HG02852 (cell line): ENCODE measurements around the gene APBA2.
"Not testable (repeated sequence)": the region's sequence is repeated elsewhere in the genome, so short reads cannot be mapped to it uniquely, and the experiment has no call there.

Source experiments
- ATAC-seq: cut with Tn5 transposase; IDR thresholded peaks from one replicate; pipeline ENCODE4 v1.9.1; 2021; ENCODE audit warnings: mild to moderate bottlenecking, moderate library complexity; ENCODE audit not compliant: unreplicated experiment

APBA2 gene

DNA sequence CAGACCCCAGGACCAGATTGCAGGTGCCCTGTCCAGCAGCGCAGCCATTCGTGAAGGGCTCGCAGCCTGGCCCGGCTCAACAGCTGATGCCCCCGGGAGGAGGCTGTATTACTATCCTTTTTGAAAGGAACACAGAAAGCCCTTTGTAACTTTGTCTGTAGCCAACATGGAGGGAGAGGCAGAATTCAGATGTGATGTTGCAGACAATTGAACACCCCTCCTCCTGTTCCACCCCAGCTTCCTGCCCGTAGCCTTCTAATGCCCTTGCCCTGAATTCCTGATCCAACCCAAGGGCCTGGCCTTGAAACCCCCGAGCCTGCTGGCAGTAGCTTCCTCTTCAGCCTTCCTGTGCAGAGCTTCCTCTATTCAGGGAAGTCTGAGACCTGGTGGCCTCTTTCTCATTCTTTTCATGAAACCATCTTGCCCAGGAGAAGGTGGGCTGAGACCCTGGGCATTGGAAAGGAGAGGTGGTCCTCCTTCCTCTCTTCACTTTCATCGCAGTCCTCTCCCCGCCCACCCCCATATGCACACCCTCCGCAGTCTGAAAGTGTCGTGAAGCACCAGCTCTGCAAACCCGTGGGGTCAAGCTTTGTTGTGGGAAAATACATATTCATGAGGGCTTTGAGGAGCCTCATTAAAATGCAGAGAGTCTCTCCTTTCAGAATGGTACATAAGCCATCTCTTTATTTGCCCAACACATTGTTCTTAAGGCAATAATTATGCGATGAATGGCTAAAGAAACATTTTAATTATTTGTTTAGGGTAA, 109.2 kb downstream of the APBA2 start:
- ATAC-seq = no peak

DNA sequence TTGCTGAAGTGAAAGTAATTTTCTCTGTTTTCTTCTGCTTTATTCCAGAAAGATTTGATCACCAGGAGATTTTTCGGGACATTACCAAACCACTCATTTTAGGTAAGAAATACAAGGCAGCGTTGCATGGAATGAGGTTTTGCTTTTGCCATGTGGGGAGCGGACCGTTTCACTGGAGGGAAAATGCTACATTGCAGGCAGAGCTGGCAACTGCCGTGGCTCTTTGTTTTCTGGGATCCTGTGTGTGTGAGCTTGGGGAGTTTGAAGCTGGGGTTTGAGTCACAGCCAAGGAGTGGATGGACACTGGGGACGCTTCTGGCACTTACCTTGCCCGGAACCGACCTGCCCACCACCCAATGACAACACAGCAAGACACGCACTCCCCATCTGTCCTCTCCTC, 109.9 kb downstream of the APBA2 start:
- ATAC-seq = no peak

DNA sequence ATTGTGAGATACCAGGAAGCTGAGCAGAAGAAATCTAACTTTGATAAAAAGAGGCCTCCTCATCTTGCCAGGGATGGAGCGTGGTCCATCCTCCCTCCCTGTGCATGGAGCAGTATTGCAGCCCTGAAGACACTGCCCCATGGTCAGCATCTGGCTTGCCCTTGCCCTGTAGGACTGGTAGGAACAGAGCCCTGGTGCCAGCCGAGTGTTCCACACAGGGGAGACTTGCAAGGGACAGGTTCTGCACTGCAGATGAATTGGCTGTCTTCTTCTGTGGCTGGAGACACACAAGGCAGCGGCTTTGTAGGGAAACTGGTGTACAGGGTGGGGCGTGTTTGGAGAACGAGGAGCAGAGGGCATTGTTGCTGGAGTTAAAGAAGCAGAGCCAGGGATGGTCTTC, 110.5 kb downstream of the APBA2 start:
- ATAC-seq = no peak

DNA sequence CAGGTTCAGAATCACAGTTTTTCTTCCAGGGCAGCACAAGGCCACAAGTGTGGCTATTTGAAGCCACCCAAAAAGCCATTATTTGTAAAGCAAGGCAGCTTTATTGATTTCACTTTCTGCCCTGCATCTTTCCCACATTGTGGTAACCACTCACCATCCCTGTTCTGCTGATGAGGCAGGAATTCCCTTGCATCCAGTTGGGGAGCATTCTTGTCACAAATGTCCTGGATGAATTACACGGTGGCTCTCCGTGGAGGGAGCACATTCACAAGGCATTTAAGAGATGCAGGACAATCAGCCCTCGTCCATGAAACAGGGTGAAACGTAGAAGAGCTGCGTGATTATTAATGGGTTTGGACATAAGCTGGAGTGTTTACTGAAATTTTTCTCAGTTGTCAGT, 111.2 kb downstream of the APBA2 start:
- ATAC-seq = no peak

DNA sequence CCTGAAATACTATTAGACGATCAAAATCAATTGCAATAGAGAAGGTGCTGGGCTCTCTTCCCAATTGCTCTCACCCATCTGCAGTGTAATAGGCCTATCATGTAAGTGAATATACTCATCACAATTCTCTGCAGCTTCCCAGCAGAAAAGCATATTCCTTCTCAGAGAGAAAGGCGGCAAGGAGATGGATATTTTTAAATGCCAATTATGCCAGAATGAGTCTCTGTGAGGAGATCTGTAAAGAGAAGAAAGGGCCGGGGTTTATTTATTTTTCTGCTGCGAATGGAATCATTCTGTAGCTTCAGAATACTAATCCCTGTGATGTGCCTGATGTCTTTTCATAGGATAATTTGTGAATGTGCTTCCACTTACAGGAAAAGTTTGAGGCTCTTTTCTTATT, 112.0 kb downstream of the APBA2 start:
- no peak for ATAC-seq

DNA sequence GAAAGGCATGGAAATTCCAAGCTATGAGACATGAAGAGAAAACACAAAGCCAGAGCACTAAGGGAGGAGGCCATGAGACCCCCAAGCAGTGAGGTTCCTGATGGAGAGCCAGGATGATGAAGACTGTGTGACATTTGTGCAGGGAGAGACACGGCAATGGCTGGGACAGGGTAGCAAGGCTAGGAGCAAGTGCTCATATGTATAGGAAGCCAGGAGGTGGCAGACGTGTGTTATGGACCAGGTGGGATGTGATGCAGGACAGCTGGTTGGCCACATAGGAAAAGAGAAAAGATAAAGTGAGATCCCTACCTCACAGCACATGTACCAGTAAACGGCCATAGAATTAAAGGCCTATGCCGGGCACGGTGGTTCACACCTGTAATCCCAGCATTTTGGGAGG, 112.7 kb downstream of the APBA2 start:
- no peak for ATAC-seq

DNA sequence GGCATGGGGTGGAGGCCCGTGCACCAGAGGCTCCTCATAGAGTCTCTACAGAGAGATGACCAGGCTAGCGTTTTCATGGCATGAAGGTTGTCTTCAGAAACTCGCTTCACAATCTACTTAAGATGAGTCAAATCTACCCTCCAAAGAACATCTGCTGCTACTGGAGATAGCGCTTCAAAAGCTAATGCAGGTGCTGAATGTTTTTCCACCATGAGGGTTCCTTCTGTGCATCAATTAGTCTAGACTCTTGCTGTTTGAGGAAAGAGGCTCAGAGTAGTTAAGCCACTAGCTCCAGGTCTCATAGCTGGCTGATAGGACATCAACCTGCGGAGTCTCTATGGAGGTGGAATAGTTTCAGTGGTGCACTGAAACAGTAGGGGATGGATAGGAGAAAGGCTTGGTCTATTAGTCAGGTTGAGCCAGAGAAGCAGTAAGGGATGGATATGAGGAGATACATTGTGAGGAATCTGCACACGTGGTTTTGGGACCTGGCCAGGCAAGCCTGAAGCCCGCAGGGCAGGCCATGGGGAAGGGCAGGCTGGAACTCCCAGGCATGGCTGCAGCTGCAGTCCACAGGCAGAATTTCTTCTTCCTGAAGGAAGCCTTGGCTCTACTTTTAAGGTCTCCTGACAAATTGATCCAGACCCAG, 117.5 kb downstream of the APBA2 start:
- ATAC-seq = no peak

DNA sequence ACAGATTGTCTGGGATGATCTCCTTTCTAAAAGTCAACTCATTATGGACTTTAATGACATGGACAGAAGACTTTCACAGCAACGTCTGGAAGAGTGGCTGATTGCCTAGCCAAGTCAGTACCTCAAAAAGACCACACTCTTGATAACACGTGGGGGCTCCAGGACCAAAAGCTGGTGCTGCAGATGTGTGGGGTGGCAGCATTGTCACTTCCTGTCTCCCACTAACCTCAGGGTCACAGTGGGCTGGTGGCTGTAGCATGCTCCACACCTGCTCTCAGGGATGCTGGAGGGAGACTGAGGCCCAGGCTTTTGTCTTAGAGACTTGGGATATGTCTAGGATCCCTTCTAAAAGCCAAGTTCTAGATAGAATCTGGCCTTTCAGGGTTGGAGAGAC, 118.1 kb downstream of the APBA2 start:
- ATAC-seq = no peak

DNA sequence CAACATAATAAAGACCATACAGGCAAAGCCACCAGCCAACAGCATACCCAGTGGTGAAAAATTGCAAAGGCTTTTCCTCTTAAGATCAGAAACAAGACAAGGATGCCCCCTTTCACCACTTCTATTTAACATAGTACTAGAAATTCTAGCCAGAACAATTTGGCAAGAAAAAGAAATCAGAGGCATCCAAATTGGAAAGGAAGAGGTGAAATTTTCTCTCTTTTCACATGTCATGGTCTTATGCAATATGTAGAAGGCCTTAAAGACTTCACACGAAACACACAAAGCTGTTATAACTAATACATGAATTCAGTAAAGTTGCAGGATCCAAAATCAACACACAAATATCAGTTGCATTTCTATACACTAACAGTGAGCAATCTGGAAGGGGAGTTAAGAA, 120.2 kb downstream of the APBA2 start:
- ATAC-seq = no peak

DNA sequence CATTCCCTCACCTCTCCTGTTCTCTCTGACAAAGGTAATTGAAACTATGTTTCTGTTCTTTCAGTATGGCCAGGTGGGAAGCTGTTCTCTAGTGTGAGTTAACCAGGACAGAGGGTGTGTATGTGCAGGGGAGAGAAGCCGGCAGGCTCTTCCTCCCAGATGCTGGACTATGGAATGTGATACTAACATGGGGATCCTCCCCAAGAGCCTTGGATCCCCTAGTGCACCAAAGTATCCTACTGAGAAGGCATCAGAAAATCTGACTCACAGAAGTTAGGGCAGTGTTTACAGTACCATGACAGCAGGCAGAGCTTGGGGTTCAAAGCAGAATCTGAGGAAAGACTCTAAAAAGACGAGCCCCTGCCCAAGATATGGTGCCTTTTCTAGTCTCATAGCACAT, 123.1 kb downstream of the APBA2 start:
- no peak for ATAC-seq

DNA sequence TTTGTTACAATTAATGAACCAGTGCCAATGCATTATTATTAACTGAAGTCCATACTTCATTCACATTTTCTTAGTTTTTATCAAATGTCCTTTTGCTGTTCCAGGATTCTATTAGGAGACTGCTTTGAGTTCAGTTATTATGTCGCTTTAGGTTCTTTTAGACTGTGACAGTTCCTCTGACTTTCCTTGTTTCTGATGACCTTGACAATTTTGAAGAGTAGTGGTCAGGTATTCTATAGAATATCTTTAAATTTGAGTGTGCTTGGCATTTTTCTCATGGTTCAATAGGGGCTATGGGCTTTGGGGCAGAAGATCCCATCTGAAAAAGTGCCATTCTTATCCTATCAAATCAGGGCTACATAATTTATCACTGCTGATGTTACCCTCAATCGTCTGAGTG, 126.3 kb downstream of the APBA2 start:
- ATAC-seq = no peak

DNA sequence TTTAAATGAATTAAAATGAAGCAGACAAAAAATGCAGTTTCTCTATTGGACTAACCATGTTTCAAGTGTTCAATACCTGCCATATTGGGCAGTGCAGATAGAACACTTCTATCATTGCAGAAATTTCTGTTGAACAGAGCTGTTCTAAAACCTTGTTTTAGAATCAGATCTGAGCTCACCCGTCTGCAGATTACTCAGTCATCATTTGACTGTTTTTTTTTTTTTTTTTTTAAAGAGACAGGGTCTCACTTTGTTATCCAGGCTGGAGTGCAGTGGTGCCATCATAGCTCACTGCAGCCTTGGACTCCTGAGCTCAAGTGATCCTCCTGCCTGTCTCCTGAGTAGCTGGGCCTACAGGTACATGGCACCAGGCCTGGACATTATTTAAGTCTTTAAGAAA, 128.7 kb downstream of the APBA2 start:
- ATAC-seq = no peak

DNA sequence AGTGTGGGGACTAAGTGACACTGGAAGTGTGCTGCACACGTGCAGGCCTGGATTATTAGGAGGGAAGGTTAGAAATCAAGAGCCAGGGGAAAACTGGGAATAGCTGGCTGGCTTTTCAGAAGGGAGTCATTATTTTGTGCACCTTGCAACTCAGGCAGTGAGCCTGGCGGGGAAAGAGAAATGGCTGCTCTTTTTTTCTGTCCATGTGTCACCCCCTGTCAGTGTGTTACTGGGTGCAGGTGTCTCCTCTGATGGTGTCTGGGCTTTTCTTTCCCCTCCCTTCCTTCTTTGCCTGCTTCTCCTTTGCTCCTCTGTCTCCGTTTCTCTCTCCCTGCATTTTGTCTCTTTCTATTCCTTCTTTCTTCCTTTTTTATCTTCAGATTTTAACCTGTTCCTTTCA, 130.7 kb downstream of the APBA2 start:
- ATAC-seq = no peak

DNA sequence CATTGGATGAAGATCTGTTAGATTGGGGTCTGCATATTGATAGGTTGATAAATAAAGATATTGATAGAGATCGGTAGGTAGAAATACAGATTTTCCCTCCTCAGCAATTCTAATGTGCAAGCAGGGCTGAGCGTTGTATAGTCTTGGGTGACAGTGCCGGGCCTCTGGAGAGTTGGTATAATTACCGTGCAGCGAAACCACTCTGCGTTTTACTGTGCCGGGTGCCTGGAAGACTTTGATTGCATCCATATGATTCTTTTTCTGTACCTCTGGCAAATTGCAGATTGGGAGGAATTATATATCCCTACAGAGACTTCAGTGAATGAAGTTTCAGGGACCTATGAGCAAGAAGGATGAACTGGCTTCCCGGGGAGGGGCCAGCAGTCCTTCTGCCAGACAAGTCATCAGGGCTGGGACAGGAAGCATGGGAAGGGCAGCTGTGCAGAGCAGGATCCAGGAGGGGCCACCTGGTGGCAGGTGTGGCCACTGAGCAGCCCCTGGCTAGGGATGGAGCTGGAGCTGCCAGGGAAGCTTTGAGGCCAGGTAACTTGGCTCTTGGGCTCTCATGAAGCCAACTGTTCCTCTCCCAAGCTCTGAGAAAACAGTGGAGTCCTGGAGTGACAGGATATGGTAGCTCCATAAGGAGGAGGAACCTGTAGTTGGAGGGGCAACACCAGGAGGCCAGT, 132.5 kb downstream of the APBA2 start:
- no peak for ATAC-seq

DNA sequence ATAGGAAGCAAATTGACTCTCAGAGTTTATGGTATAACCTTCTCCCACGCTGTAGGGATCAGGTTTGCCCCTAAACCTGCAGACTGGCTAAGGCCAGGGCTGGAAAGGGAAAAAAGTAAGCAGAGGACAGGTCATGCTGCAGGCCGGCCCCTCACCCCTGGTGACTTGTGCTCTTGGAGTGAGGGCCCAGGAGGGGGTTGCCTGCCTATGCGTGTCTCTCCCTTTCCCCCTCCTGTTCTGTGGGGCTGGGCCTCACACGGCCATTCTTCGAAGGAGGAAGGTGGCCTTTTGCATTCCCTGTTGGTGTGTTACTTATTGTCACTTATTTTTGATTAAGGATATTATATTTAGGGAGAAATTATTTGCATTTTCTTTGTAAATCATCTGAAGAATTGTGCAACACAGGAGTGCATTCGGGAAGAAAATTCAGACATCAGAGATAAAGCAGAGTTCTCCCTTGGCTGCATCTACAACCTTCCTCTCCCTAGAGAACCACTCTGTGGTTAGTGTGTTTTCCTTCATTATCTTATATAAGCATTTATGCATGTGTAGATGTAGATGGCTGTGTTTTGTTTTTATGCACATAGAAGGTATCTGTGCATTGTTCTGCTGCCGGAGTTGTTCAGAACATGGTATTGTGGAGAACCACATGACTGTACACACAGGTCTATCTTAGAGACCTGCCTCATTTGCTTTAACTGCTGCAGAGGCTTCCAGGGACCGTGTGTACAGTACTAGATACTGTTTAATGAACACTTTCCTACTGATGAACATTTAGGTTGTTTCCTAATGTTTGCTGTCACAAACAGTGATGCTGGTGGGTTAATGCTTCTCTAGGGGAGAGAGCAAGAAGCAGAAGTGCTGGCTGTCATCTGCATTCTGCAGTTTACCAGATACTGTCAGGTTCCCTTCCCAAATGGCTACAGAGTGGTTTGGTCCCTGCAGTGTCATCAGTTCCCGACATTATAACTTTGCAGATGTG, 133.5 kb downstream of the APBA2 start:
- ATAC-seq = no peak

DNA sequence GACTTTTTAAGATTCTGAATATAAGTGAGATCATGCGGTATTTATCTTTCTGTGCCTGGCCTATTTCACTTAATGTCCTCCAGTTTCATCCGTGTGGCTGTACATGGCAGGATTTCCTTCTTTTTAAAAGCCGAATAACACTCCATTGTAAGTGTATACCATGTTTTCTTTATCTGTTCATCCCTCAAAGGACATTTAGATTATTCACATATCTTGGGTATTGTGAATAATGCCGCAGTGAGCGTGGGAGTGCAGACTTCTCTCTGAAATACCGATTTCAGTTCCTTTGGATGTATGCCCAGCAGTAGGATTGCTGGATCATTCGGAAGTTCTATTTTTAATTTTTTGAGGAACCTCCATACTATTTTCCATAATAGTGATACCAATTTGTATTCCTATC, 136.1 kb downstream of the APBA2 start:
- no peak for ATAC-seq

DNA sequence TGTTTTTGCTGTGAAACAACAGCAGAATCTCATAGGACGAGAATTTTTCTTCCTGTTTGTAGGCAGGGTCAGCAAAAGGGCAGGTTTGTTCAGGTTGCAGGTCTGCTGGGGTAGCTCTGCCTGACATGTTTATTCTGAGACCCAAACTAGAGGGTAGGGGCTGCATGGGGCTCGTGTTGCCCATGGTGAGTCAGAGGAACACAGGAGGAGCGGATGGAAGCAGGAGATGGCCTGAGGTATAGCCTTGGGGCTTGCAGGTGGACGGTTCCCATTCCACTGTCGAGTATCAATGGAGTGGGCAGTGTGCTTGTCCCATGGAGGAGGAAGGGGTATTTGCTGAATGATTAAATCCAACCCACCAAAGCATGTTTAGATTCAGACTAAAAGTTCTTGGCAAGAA, 138.9 kb downstream of the APBA2 start:
- no peak for ATAC-seq

DNA sequence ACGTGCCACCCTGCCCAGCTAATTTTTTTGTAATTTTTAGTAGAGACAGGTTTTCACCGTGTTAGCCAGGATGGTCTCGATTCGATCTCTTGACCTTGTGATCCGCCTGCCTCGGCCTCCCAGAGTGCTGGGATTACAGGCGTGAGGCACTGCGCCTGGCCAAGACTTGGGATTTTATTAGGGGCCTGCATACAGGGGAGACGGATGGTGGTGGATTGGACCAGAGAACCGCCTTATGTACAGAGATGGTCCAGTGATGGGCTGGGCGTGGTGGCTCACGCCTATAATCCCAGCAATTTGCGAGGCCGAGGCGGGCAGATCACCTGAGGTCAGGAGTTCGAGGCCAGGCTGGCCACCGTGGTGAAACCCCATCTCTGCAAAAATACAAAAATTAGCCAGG, 139.6 kb downstream of the APBA2 start:
- ATAC-seq = not testable (repeated sequence)

DNA sequence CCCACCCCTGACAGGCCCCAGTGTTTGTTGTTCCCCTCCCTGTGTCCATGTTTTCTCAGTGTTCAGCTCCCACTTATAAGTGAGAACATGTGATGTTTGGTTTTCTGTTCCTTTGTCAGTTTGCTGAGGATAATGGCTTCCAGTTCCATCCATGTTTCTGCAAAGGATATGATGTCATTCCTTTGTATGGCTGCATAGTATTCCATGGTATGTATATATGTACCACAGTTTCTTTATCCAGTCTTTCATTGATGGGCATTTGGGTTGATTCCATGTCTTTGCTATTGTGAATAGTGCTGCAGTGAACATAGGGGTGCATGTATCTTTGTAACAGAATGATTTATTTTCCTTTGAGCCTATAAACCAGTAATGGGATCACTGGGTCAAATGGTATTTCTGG, 142.4 kb downstream of the APBA2 start:
- ATAC-seq = not testable (repeated sequence)

DNA sequence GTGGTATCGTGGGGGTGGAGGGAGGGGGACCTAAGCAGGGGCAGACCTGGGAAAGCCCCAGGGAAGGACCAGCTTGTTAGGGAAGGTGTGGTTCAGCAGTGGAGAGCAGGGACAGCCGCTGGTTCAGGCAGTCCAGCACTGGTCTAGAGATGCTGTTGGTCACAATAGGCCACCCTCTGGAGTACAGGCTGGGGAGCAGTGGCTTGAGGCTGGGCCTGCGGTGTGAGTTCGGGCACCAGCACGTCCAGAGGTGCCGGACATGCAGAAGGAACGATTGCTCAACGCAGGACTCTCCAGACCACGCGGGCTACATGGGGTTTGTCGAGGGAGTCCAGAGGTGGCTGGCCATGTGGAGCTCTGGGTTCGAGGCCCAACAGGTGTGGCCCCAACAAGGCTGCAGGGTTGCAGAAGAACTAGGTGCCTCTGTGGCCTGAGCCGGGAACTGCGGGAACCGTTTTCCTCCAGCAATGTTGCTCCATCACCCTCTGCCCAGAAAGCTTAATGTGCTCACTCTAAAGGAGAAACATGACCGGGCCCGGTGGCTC, 143.9 kb downstream of the APBA2 start:
- ATAC-seq = no peak
